Mesenteric fat pad (tissue), 1 donor: ENCODE measurements around the gene WDPCP. TPM values are rescaled to one million over a fixed set of nuclear protein-coding genes. Genes with fewer than 3 reads are reported as not detected.
"Not testable (repeated sequence)": the region's sequence is repeated elsewhere in the genome, so short reads cannot be mapped to it uniquely, and the experiment has no call there.

ENCODE experiments used
- DNase-seq: peaks from one replicate; pipeline ENCODE4 v3.0.0-alpha.2; 2020; ENCODE audit warnings: low spot score
- total RNA-seq: library from RNA; stranded (reverse); fragmentation: NEBNext Ultra II Directional; extraction: Animal tissue kit (Norgen Biotek cat#: 25700); gene quantifications from one replicate; pipeline ENCODE4 v1.2.1, GENCODE V29; 2021
- donor health status: DM: yes; HTN: yes; CAD: no.

The WDPCP gene
- total RNA-seq, 1 donor from 2014 or later = 16.9 TPM

GRCh38 chr2:63268946-63269345 is 319.3 kb downstream of the WDPCP start:
- no peak for DNase-seq

DNA sequence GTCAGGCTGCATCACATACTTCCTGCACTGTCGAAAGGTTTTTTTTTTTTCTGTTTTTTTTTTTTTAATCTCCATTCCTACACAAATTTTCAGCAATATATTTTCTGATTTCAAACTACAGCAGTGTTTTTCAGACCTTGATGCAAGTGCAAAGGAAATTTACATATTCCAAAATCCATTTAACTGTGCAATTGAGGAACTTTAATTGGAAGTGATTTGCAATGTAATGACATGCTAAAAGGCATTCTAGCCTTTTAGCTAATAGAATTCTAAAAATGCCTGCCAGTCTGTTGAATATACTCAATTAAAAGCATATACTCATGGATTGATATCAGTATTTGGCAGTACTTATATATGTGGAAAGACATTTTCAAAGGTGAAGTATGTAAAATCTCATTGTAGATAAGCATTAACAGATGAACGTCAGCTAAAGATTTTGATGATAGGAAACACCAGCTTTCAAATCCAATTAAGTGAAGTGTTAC is 327.1 kb downstream of the WDPCP start:
- no peak for DNase-seq

DNA sequence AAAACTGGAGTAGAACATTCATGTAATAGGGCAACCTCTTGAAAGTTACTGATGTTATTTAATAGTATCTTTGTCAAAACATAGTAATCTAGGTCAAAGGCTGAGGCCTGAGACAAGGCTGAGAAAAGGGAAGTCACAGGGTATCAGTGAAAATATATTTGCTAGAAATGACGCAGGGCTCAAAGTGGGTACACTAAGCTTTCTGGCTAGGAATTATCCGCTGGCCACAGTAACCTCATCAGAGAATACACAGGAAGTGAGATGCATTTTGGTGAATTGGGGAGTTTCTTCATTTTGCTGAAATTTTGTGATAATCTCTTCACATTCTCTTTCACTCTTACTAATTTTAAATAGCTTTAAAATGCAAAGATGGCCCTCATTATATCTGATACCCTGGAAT is 330.8 kb downstream of the WDPCP start:
- no peak for DNase-seq

GRCh38 chr2:63249161-63249560 is 339.1 kb downstream of the WDPCP start:
- DNase-seq = no peak

DNA sequence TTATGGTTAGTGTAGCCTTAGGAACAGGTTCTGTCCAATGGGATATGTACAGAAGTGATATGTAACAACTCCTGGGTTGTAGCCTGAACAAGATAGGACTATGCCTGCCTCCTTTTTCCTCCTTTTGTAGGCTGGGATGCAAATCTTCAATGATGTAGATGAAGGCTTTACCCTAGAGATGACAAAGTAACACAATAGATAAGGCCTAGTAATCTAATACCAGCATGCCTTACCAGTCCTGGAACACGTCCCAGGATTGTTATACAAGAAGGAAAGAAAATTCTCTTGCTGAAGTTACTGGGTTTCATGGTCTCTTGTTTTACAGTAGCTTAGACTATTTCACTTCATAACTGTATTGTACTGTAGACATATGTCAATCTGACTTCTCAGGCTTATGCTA is 345.5 kb downstream of the WDPCP start:
- DNase-seq = no peak

GRCh38 chr2:63225964-63226686 is 362.2 kb downstream of the WDPCP start:
- DNase-seq = no peak

DNA sequence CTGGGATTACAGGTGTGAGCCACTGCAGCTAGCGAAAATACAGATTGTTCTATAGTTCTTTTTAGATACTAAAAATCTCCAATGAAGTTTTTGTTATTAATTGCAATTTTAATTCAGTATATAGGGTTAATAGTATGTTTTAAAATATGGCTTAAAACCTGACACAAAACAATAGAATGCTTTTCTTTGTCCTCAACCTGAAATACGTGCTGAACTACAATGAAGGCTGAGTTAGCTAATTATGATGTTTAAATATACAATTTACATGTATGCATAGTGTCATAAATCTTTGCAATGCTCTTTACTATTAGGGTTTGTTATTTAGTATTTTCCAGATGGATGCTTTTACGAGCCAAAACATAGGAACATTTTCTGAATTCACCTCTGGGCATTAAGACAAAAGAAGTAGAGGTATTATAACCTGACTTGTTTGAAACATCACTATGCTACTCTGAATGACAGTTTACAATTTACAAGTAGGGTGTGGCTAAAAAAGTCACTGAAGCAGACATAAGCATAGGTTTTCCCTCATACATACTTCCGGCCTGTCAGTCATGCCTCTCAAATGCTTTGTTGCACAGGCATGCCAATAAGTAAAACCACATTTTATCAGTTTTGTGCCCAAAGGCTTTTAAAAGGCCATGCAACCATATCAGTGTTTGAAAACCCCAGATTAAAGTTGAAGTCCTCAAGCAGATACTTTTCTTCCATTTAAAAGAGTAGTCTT is 369.3 kb downstream of the WDPCP start:
- no peak for DNase-seq

- no peak for DNase-seq
Measured at GRCh38 chr2:63195310-63195709, 393.0 kb downstream of the WDPCP start.

DNA sequence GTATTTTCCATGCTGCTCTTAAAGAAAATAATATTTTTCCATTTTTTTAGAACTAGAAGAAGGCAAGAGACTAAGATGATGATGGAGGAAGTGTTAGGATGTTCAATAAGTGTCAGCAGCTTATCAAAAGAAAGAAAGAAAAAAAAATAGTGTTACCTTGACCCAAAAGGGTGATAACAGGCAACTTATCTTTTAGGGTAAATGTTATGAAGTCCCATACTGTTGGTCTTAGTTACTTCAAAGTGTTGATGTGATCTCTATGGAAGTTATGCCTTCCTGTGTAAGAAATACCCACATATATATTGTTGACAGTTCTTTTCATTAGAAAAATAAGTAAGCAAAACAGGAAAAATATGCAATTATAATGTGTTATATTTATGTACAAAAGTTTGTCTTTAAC is 394.1 kb downstream of the WDPCP start:
- DNase-seq = no peak

DNA sequence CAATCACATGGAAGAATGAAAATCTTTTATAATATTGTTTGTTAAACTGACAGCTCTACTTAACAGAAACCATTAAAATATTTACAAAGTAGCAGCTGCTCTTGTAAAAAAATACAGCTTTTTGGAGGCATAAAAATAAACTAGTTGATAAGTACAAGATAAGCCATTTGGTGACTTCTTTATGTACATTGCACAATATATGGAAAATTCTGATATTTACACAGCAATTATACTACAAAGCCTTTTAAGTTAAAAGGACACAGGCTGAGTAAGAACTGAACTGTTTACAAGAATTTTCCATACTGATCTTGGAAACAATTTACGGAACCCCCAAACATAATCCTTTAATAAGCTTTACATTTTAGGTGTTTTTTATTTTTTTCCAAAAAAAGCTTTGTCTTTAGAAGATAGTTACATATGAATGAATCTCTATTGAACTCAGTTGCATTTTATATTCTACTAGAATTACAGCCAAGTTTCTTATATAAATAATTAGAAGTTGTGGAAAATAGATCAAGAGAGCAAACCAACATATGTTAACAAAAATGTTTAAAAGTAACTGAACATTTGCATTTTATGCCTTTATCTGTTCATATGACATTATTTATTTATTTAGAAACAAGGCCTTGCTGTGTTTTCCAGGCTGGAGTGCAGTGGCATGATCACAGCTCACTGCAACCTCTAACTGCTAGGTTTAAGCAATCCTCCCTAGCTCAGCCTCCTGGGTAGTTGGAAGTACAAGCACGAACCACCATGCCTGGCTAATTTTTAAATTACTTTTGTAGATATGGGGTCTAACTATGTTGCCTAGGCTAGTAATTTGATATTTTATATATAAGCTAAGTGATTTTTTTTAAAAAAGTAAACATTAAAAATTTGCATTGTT is 395.1 kb downstream of the WDPCP start:
- DNase-seq = no peak

DNA sequence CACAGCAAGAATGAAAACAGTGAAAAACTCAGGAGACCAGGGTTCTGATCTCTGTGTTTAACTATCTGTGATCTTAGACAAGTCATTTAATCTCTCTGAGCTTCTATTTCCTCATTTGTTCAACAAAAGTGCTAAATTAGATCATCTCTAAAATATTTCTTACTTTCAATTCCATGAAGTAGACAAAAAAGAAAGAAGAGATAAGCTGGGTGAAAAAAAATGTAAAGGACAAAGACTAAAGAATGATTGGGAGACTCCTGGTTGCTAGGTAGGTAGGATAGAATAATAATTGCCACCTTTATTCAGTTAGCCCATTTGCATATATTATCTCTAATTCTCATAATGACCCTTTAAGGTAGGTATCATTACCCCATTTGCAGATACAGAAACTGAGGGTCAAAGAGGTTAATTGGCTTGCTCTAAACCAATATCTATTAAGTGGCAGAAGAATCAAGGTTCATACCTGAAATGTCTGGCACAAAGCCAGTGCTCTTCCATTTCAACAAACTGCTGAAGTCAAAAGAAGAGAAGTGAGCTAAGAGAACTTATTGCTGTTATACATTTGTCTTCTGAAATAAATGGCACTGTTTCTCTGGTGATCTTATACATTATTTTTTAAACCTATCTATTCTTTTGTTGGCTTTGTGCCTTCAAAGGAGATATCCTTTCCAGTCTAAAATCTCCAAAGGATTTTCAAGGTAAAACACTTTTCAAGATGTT is 395.9 kb downstream of the WDPCP start:
- DNase-seq = no peak

- DNase-seq = no peak
Measured at GRCh38 chr2:63189026-63189425, 399.3 kb downstream of the WDPCP start.

GRCh38 chr2:63186331-63186730 is 401.9 kb downstream of the WDPCP start:
- DNase-seq = no peak

DNA sequence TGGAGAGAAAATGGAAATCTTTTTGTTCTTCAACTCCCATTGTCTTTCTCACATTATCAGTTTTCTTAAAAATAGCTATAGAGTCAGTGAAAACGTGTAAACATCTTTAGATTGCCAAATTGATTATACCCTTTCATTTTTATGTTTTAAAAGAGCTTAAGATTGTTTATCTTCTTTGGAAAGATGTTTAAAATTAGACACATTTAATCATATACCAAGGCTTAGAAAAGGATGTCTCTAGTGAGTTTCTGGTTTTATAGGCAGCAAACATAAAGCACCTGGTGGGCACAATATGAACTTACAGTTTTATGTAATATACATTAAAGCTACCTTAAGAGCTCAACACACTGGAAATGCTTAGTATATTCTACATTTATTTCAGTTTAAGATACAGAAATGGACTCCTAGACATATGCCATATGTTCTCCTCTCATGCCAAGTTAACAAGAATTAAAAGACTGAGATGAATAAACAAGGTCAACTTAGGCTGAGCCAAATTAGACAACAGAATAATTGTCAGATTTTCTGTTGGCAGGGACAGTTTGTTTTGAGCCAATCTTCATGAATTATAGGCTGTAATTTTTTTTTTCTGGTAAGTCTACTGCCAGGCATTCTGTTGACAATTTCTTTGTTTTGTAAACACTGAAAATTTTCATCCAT is 425.0 kb downstream of the WDPCP start:
- no peak for DNase-seq

DNA sequence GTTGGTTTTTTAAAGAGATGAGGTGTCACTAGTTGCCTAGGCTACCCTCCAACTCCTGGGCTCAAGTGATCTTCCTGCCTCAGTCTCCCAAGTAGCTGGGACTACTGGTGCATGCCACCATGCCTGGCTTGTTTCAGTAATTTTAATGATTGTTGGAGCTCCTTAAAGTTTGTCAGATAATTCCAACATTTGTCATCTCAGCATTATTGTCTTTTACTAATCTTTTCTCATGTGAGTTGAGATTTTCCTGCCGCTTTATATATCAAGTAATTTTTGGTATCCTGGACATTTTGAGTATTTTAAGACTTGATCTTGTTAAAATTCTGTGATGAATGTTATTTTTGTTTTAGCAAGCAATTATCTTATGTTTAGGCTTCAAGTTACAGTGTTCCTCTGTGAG is 429.0 kb downstream of the WDPCP start:
- DNase-seq = no peak

DNA sequence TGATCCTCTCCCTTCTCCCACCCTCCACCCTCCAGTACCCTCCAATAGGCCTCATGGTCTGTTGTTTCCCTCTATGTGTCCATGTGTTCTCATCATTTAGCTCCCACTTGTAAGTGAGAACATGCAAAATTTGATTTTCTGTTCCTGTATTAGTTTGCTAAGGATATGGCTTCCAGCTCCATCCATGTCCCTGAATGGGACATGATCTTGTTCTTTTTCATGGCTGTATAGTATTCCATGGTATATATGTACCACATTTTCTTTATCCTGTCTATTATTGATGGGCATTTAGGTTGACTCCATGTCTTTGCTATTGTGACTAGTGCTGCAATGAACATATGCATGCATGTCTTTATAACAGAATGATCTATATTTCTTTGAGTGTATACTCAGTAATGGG is 451.6 kb downstream of the WDPCP start:
- DNase-seq = not testable (repeated sequence)

DNA sequence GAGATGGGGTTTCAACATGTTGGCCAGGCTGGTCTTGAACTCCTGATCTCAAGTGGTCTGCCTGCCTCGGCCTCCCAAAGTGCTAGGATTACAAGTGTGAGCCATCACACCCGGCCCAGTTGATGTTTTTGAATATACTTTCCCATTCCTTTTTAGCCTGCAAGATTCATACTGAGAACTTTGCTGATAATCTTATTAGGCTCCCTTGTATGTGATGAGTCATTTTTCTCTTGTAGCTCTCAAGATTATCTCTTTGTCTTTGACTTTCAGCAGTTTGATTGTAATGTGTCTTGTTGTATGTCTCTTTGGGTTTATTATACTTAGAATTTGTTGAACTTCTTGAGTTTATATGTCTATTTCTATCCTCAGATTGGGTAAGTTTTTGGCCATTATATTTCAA is 456.3 kb downstream of the WDPCP start:
- no peak for DNase-seq

DNA sequence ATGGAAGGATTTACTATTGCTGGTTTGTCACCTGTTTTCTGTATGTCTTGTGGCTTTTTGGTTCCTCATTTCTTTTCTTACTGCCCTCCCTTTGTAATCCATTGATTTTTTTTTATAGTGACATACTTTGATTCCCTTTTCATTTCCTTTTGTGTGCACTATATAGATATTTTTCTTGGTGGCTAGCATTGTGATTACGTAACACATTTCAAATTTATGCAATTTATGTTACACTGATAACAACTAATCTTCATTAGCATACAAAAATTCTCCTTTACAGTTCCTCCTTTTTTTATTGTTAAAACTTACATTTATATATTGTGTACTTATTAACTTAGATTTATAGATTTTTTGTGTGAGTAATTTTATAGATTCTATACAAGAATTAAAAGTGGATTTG is 457.1 kb downstream of the WDPCP start:
- DNase-seq = no peak

DNA sequence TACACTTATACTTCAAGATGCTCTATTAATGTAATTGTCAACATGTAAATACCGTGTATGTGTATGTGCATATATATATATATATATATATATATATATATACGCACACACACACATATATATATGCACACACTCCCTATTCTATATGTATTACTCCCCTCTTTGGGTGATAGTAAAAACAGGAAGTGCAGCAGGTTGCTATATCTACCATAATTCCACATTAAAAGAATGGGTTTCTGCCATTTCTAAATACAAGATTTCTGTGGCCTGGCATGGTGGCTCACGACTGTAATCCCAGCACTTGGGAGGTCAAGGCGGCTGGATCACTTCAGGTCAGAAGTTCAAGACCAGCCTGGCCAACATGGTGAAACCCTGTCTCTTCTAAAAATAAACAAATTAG is 460.7 kb downstream of the WDPCP start:
- DNase-seq = no peak

GRCh38 chr2:63124850-63125249 is 463.4 kb downstream of the WDPCP start:
- no peak for DNase-seq

DNA sequence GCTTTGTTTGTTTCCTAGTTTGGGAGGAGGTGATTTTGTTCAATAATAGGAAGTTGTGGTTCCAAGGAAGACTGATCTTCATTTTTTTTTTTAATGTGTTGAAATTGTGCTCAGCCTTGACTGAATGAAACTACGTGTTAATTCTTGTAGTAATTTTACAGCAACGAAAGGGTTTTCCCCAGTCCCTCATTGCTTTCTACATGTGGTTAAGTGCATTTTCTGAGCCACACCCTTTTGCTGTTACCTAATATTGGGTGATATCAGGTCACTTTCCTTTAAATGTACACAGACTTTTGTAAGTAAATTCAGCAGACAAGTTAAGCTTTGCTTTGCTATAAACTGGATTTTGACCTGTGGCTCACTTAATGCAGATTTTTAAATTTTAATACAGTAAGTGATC is 464.1 kb downstream of the WDPCP start:
- DNase-seq = no peak
